Suprapubic skin (tissue), 3 donors: ENCODE measurements around the gene RGMB.

Experiments
- CTCF ChIP-seq, 2 donors: fragments of 200-600 bp in 1 of 2; fragments of 450-650 bp in 1 of 2; sonication (generic) in 1 of 2; IDR thresholded peaks; one replicate each; pipeline ENCODE4 v1.5.1; 2016 to 2019; ENCODE audit warnings: antibody characterized with exemption in 2 of 2, mild to moderate bottlenecking in 1 of 2, moderate library complexity in 1 of 2
- POLR2A ChIP-seq, 2 donors: fragments of 450-650 bp; IDR thresholded peaks; one replicate each; pipeline ENCODE4 v1.6.1; 2017; ENCODE audit warnings: antibody characterized with exemption in 2 of 2, mild to moderate bottlenecking in 2 of 2, moderate library complexity in 2 of 2

GRCh38 chr5:98843481-98843880, 70.0 kb downstream of the RGMB start:
- TF ChIP-seq POLR2A (IDR thresholded peaks at IDR 0.05) (no peak), CTCF (IDR thresholded peaks at IDR 0.05) (no peak)
